Neuronal stem cell (in vitro differentiated cells): ENCODE data around the gene KIRREL1. TPM values are rescaled to one million over a fixed set of nuclear protein-coding genes. Genes with fewer than 3 reads are reported as not detected.

Experiments used
- DNase-seq: peaks from one replicate; pipeline ENCODE4 v3.0.0-alpha.2; 2013; ENCODE audit warnings: low spot score
- H2AFZ ChIP-seq: one replicate; pipeline ENCODE4 v1.6.1; 2013; ENCODE audit warnings: mild to moderate bottlenecking, low read length, inconsistent platforms
- H2AK5ac ChIP-seq: 2 replicates; pipeline ENCODE4 v1.6.1; 2013; ENCODE audit warnings: low read depth, mild to moderate bottlenecking, inconsistent platforms, low read length, moderate library complexity, mixed read lengths
- H2BK120ac ChIP-seq: 2 replicates; pipeline ENCODE4 v1.6.1; 2013; ENCODE audit warnings: low read depth, mild to moderate bottlenecking, inconsistent platforms, low read length, moderate library complexity, mixed read lengths
- H2BK12ac ChIP-seq: one replicate; pipeline ENCODE4 v1.6.1; 2013; ENCODE audit warnings: low read length, inconsistent platforms
- H2BK15ac ChIP-seq: 2 replicates; pipeline ENCODE4 v1.6.1; 2013; ENCODE audit warnings: mild to moderate bottlenecking, low read length, inconsistent platforms, mixed read lengths
- H2BK5ac ChIP-seq: one replicate; pipeline ENCODE4 v1.6.1; 2013; ENCODE audit warnings: inconsistent platforms, mild to moderate bottlenecking, low read length, moderate library complexity
- H3K14ac ChIP-seq: one replicate; pipeline ENCODE4 v1.6.1; 2013; ENCODE audit warnings: low read length, inconsistent platforms
- H3K18ac ChIP-seq: 2 replicates; pipeline ENCODE4 v1.6.1; 2013; ENCODE audit warnings: low read length, inconsistent platforms
- H3K23ac ChIP-seq: 2 replicates; pipeline ENCODE4 v1.6.1; 2013; ENCODE audit warnings: low read depth, mild to moderate bottlenecking, mixed read lengths, low read length, inconsistent platforms; ENCODE audit not compliant: poor library complexity
- H3K27ac ChIP-seq: replicated peaks from 3 replicates; pipeline ENCODE4 v1.5.1; 2013; ENCODE audit warnings: low read length, inconsistent platforms
- H3K27me3 ChIP-seq, 3 experiments: 2 replicates each; pipeline ENCODE4 v1.6.1; 2013; ENCODE audit warnings: low read length in 3 of 3, mild to moderate bottlenecking in 2 of 3, inconsistent platforms in 1 of 3, low read depth in 1 of 3, mixed read lengths in 1 of 3, moderate library complexity in 1 of 3; ENCODE audit not compliant: control insufficient read depth in 3 of 3, insufficient read depth in 3 of 3
- H3K36me3 ChIP-seq, 2 donors: replicated peaks in 1 of 2; 2 replicates each; pipeline ENCODE4 v1.6.1; 2013; ENCODE audit warnings: low read length in 2 of 2; ENCODE audit not compliant: control insufficient read depth in 2 of 2, insufficient read depth in 2 of 2
- H3K4ac ChIP-seq: 2 replicates; pipeline ENCODE4 v1.6.1; 2013; ENCODE audit warnings: inconsistent platforms, mild to moderate bottlenecking, low read length, moderate library complexity
- H3K4me1 ChIP-seq, 2 donors: 1 replicate in 1 of 2; 2 replicates in 1 of 2; pipeline ENCODE4 v1.6.1; 2013; ENCODE audit warnings: low read length in 2 of 2, low read depth in 1 of 2; ENCODE audit not compliant: control insufficient read depth in 2 of 2, insufficient read depth in 1 of 2
- H3K4me2 ChIP-seq: one replicate; pipeline ENCODE4 v1.6.1; 2013; ENCODE audit warnings: mild to moderate bottlenecking, low read length, inconsistent platforms; ENCODE audit not compliant: insufficient read depth, poor library complexity, severe bottlenecking
- H3K4me3 ChIP-seq, 2 donors: 2 replicates each; pipeline ENCODE4 v1.5.1; 2013; ENCODE audit warnings: low read length in 2 of 2, mild to moderate bottlenecking in 2 of 2, inconsistent platforms in 1 of 2, moderate library complexity in 1 of 2
- H3K79me1 ChIP-seq: one replicate; pipeline ENCODE4 v1.6.1; 2013; ENCODE audit warnings: low read depth, mild to moderate bottlenecking, inconsistent platforms, low read length, moderate library complexity
- H3K9ac ChIP-seq: one replicate; pipeline ENCODE4 v1.6.1; 2013; ENCODE audit warnings: mild to moderate bottlenecking, low read depth, low read length, inconsistent platforms; ENCODE audit not compliant: poor library complexity
- H3K9me3 ChIP-seq, 2 donors: replicated peaks in 1 of 2; 2 replicates each; pipeline versions ENCODE3 to v1.6.1; 2013; ENCODE audit warnings: low read length in 2 of 2, mild to moderate bottlenecking in 2 of 2, inconsistent platforms in 1 of 2, low read depth in 1 of 2, mixed read lengths in 1 of 2, moderate library complexity in 1 of 2; ENCODE audit not compliant: control insufficient read depth in 2 of 2, insufficient read depth in 1 of 2
- H4K8ac ChIP-seq: one replicate; pipeline ENCODE4 v1.6.1; 2013; ENCODE audit warnings: low read depth, mild to moderate bottlenecking, inconsistent platforms, low read length, moderate library complexity
- H4K91ac ChIP-seq: one replicate; pipeline ENCODE4 v1.6.1; 2013; ENCODE audit warnings: low read length, low read depth, mild to moderate bottlenecking, inconsistent platforms; ENCODE audit not compliant: poor library complexity
- WGBS, 2 donors: extraction: QIAGEN DNeasy Blood & Tissue Kit; methylation state at CpG; one replicate each; pipeline ENCODE4 v1.1.7; 2013; ENCODE audit warnings: missing lambda C conversion rate in 2 of 2, mixed read lengths in 1 of 2; ENCODE audit not compliant: insufficient read length in 2 of 2, insufficient replicate concordance in 1 of 2; ENCODE audit errors: extremely low coverage in 2 of 2; 5-methylcytosine and 5-hydroxymethylcytosine counted together
- polyA plus RNA-seq, 2 experiments: library from polyadenylated mRNA; stranded (reverse); fragments of 200-250 nt; gene quantifications; one replicate each; pipeline ENCODE4 v1.2.3, GENCODE V29; 2013

Gene KIRREL1
- polyA plus RNA-seq (2013, experiment 1 of 2), result 45.3 TPM
- polyA plus RNA-seq (2013, experiment 2 of 2), result 45.3 TPM

DNA sequence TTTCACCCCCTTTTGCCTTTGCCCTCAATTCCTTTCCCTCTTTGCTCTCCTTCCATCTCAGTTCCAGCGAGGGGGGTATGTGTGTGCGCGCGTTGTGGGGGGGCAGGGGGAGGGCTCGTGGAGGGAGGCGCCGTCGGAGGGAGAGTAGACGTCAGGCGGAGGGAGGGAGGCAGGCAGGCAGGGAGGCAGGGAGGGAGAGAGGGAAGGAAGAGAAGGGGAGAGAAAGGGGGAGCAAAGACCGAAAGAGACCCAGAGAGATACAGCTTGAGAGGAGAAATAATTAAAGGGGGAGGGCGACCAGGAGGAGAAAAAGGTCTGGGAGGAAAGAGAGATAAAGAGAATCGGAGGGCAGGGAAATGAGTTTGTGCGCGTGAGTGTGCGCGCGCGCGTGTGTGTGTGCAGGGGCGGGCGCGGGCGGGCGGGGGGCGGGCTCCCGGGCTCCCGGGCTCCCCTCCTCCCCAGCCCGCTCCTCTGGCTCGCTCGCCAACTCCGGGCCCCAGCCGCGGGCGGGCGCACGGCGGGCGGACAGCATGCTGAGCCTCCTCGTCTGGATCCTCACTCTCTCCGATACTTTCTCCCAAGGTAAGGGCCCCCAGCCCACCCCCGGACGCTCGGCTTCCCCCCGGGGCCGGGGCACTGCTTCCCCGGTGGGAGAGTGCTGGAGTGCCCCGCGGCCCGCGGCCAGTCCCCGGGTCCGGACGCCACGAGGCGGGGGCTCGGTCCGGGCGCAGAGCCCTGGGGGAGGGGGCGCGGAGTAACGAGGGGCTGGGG is at the start of gene KIRREL1:
Gene KIRREL1, plus strand, starts transcription at position 499 of the 771 bp plus-strand sequence. Its CDS starts 32 bp downstream, at position 531.
- Histone ChIP-seq H4K8ac (no peak within 1 kb of the TSS), H3K14ac (no peak within 1 kb of the TSS), H3K79me1 (peaks cover 4% of the 10 kb centered on the region), H4K91ac (no peak within 1 kb of the TSS), H3K36me3 (peaks cover 2 to 13% of the 10 kb centered on the region in 2 donors), H3K4me3 (peak within 1 kb of the TSS; percentile 73 to 89), H2BK120ac (peak within 1 kb of the TSS; percentile 93), H3K23ac (peak within 1 kb of the TSS; percentile 70), H2BK5ac (peak within 1 kb of the TSS; percentile 99), H2AK5ac (peak within 1 kb of the TSS; percentile 92), H3K9me3 (no peaks in the 10 kb centered on the region), H2AFZ (peak within 1 kb of the TSS; percentile 92), H3K4me2 (peak within 1 kb of the TSS; percentile 80), H2BK12ac (peak within 1 kb of the TSS; percentile 98), H3K4ac (peak within 1 kb of the TSS; percentile 61), H3K27ac (peak within 1 kb of the TSS; percentile 53), H2BK15ac (peak within 1 kb of the TSS; percentile 75), H3K4me1 (peaks cover 23 to 31% of the 10 kb centered on the region in 2 donors), H3K9ac (peak within 1 kb of the TSS; percentile 88), H3K18ac (peak within 1 kb of the TSS; percentile 98), H3K27me3 (peaks cover 0 to 20% (median 0%) of the 10 kb centered on the region in 3 experiments)
- WGBS, 2 donors, result no CpG with 5 or more reads among the region's 62 CpGs
- DNase-seq, result no peak

- no peak overlapping the region for H3K27ac ChIP-seq
- H4K91ac ChIP-seq, result no peak overlapping the region
- H3K4me3 ChIP-seq, result no peak overlapping the region
- H3K4me1 ChIP-seq, result no peaks in the 10 kb centered on the region
- H3K4ac ChIP-seq, result no peak overlapping the region
- H3K9ac ChIP-seq, result no peak overlapping the region
- H3K18ac ChIP-seq, result no peak overlapping the region
- no peak overlapping the region for H4K8ac ChIP-seq
- H3K9me3 ChIP-seq, result no peaks in the 10 kb centered on the region
- H2BK12ac ChIP-seq, result no peak overlapping the region
- H3K36me3 ChIP-seq, result no peaks in the 10 kb centered on the region
- no peak overlapping the region for H2AK5ac ChIP-seq
- no peak for DNase-seq
- H3K14ac ChIP-seq, result no peak overlapping the region
- no peak overlapping the region for H3K4me2 ChIP-seq
- H2BK15ac ChIP-seq, result no peak overlapping the region
- no peaks in the 10 kb centered on the region for H3K79me1 ChIP-seq
- no peak overlapping the region for H3K23ac ChIP-seq
- H2BK120ac ChIP-seq, result no peak overlapping the region
- H3K27me3 ChIP-seq, result no peaks in the 10 kb centered on the region
- no peak overlapping the region for H2BK5ac ChIP-seq
- H2AFZ ChIP-seq, result no peak overlapping the region
- WGBS, 2 donors, result no CpG with 5 or more reads among the region's 5 CpGs
These were observed 48.7 kb upstream of the KIRREL1 start for GRCh38 chr1:157944663-157945280.

DNA sequence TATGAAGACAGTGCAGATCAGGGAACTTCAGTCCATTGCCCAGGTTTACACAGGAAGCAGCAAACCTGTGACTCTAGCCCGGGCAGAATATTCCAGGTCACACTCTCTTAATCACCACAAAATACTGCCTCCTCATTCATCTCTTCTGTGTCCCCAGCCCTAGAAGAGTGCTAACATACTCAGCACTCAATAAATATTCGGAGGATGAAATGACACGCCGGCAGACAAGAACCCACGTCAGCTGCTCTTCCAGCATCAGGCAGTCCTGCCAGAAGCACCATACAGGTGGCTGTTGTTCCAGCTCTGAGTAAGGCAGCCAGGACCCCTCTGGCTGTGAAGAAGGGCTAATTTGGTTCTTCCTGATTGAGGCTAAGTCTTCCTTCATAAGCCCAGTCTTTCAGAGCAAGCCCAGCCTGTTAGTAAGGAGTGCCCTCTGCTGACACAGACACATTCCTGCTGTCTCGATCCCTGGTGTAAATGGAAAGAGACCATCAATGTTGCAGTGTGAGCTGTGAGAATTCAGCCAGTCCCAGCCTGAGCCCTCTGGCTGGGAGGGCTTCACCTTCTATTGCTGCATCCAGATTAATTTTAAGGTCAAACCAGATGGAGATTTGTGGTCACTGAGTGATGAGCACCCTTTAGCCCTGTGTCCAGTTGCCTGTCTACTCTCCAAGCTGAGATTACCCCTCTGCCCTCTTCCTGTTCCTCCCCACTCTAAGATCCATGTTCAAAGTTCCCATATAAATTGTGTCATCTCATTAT is 45.0 kb upstream of the KIRREL1 start:
- Histone ChIP-seq H3K9ac (no peak overlapping the region), H4K91ac (no peak overlapping the region), H2AFZ (no peak overlapping the region), H2BK5ac (no peak overlapping the region), H3K36me3 (no peaks in the 10 kb centered on the region), H4K8ac (no peak overlapping the region), H2BK15ac (no peak overlapping the region), H3K27ac (no peak overlapping the region), H2BK120ac (no peak overlapping the region), H3K14ac (no peak overlapping the region), H2BK12ac (no peak overlapping the region), H3K9me3 (no peaks in the 10 kb centered on the region), H3K23ac (no peak overlapping the region), H3K4ac (no peak overlapping the region), H3K4me2 (no peak overlapping the region), H3K18ac (no peak overlapping the region), H3K79me1 (no peaks in the 10 kb centered on the region), H2AK5ac (no peak overlapping the region), H3K27me3 (peaks cover 0 to 4% (median 0%) of the 10 kb centered on the region in 3 experiments), H3K4me1 (no peaks in the 10 kb centered on the region), H3K4me3 (no peak overlapping the region)
- no CpG with 5 or more reads among the region's 6 CpGs for WGBS, 2 donors
- peak; percentile 46 for DNase-seq

GRCh38 chr1:157949074-157949354 is 44.4 kb upstream of the KIRREL1 start:
- no peak for DNase-seq
- Histone ChIP-seq H3K4me3 (no peak overlapping the region), H2BK120ac (no peak overlapping the region), H2AFZ (no peak overlapping the region), H3K79me1 (no peaks in the 10 kb centered on the region), H3K36me3 (no peaks in the 10 kb centered on the region), H3K18ac (no peak overlapping the region), H3K4me1 (no peaks in the 10 kb centered on the region), H3K9ac (no peak overlapping the region), H3K27ac (no peak overlapping the region), H3K4me2 (no peak overlapping the region), H2AK5ac (no peak overlapping the region), H4K91ac (no peak overlapping the region), H4K8ac (no peak overlapping the region), H3K23ac (no peak overlapping the region), H2BK12ac (no peak overlapping the region), H2BK5ac (no peak overlapping the region), H3K9me3 (no peaks in the 10 kb centered on the region), H2BK15ac (no peak overlapping the region), H3K14ac (no peak overlapping the region), H3K4ac (no peak overlapping the region), H3K27me3 (peaks cover 0 to 4% (median 0%) of the 10 kb centered on the region in 3 experiments)
